ENCODE measurements around the gene KRTAP10-3.
"Not testable (repeated sequence)": the region's sequence is repeated elsewhere in the genome, so short reads cannot be mapped to it uniquely, and the experiment has no call there.

KRTAP10-3 gene

DNA sequence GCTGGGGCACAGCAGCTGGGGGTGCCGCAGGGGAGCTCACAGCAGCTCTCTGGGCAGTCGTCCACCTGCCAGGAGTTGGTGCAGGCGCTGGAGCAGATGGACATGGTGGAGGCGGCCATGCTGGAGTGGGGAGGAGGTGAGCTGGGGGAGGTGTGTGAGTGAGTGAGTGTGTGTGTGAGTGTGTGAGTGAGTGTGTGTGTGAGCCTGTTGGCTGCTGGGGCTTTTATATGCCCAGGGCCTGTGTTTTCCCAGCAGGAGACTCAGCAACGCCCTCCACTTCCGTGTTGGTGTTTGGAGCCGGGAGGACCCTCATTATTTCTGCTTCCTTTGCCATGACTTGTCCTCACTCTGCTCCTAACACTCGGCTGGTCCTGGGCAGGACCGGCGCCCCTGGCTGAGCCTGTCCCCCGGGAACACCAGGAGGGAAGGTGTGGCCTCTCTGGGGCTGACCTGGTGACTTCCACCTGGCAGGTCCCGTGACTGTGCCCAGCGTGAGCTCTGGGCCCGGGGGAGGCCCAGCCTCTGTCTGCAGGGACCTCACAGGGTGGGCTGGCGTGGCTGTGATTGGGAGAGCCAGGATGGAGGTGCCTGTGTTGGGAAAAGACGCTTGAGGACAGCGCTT lies 7.1 kb downstream of the KRTAP10-3 start, which contains the start of gene KRTAP10-2:
Gene KRTAP10-2 (minus strand): TSS at position 166 of the 622 bp plus-strand sequence. CDS start 47 bp downstream, at position 119.
- H3K27ac ChIP-seq, result no peak within 1 kb of the TSS
- TF ChIP-seq, protein P1, sequence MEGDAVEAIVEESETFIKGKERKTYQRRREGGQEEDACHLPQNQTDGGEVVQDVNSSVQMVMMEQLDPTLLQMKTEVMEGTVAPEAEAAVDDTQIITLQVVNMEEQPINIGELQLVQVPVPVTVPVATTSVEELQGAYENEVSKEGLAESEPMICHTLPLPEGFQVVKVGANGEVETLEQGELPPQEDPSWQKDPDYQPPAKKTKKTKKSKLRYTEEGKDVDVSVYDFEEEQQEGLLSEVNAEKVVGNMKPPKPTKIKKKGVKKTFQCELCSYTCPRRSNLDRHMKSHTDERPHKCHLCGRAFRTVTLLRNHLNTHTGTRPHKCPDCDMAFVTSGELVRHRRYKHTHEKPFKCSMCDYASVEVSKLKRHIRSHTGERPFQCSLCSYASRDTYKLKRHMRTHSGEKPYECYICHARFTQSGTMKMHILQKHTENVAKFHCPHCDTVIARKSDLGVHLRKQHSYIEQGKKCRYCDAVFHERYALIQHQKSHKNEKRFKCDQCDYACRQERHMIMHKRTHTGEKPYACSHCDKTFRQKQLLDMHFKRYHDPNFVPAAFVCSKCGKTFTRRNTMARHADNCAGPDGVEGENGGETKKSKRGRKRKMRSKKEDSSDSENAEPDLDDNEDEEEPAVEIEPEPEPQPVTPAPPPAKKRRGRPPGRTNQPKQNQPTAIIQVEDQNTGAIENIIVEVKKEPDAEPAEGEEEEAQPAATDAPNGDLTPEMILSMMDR (IDR thresholded peaks at IDR 0.05), result no peak
- no peak for TF ChIP-seq ZFX (IDR thresholded peaks at IDR 0.05; ENCODE audit: borderline replicate concordance)

DNA sequence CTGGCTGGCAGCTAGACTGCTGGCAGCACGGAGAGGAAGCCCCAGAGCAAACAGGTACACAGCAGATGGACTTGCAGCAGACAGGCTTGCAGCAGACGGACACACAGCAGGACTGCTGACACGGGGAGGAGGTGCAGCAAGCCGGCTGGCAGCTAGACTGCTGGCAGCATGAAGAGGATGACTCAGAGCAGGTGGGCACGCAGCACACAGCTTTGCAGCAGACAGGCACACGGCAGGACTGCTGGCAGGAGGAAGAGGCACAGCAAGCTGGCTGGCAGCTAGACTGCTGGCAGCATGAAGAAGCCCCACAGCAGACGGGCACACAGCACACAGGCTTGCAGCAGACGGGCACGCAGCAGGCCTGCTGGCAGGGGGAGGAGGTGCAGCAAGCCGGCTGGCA lies 7.8 kb downstream of the KRTAP10-3 start:
- no peak overlapping the region for H3K27ac ChIP-seq
- TF ChIP-seq, protein P1 (IDR thresholded peaks at IDR 0.05), result no peak
- TF ChIP-seq ZFX (IDR thresholded peaks at IDR 0.05; ENCODE audit: borderline replicate concordance), result no peak

- not testable (repeated sequence) for H3K27ac ChIP-seq
Observed at GRCh38 chr21:44550285-44550684, 8.3 kb downstream of the KRTAP10-3 start.

DNA sequence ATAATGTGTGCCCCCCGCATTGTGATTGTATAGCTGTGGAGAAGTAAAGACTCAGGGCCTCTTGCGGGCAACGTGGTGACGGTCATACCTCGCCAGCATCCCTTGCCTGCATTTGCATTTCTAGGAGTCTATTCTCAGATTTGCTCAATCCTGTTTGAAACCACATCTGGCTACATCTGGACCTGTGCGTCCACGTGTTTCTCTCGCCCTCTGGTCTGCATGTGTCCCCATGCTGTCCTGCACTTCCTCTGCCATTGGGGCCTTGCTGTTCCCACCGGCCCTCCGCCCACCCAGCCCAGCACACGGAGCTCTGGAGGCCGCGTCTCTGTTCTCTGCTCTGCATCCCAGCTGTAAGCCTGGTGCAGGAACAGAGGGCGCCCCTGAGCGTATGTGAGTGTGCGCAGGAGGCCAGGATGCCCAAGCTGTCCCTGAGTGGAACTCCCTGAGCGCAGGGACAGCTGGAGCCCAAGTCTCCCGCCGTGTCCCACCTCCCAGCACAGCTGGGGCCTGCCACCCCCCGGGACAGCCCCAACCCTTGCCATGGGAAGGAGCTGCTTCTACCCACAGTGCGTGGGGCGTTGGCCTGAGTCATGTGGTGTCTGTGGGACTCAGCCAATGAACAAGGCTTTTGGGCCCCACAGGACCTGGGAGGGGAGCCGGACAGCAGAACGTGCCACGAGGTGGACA lies 8.9 kb downstream of the KRTAP10-3 start:
- H3K27ac ChIP-seq, result no peak overlapping the region
- TF ChIP-seq, protein P1 (IDR thresholded peaks at IDR 0.05), result no peak
- no peak for TF ChIP-seq ZFX (IDR thresholded peaks at IDR 0.05; ENCODE audit: borderline replicate concordance)

- H3K27ac ChIP-seq, result no peak overlapping the region
Observed at GRCh38 chr21:44548922-44549321, 9.7 kb downstream of the KRTAP10-3 start.

GRCh38 chr21:44548381-44548780 lies 10.2 kb downstream of the KRTAP10-3 start:
- TF ChIP-seq ZFX (IDR thresholded peaks at IDR 0.05; ENCODE audit: borderline replicate concordance), result no peak
- TF ChIP-seq, protein P1 (IDR thresholded peaks at IDR 0.05), result no peak
- H3K27ac ChIP-seq, result no peak overlapping the region

More at GRCh38 chr21:44548922-44549321, 9.7 kb downstream of the KRTAP10-3 start:
- no peak for TF ChIP-seq ZFX (IDR thresholded peaks at IDR 0.05; ENCODE audit: borderline replicate concordance)

- H3K27ac ChIP-seq, result no peak overlapping the region
- TF ChIP-seq ZFX (IDR thresholded peaks at IDR 0.05; ENCODE audit: borderline replicate concordance), result no peak
- TF ChIP-seq, protein P1 (IDR thresholded peaks at IDR 0.05), result no peak
Observed at GRCh38 chr21:44547656-44548331, 10.8 kb downstream of the KRTAP10-3 start.

GRCh38 chr21:44544566-44544965 lies 14.0 kb downstream of the KRTAP10-3 start:
- TF ChIP-seq, protein P1 (IDR thresholded peaks at IDR 0.05), result no peak
- no peak for TF ChIP-seq ZFX (IDR thresholded peaks at IDR 0.05; ENCODE audit: borderline replicate concordance)
- H3K27ac ChIP-seq, result no peak overlapping the region
